Cardiac septum (tissue), 1 donor: ENCODE data around the gene DRC1. TPM values are rescaled to one million over a fixed set of nuclear protein-coding genes. Genes with fewer than 3 reads are reported as not detected.
A peak's percentile ranks its signal among the peaks of the same experiment; 100 is the strongest.

Experiments
- DNase-seq: peaks from one replicate; pipeline ENCODE4 v3.0.0-alpha.2; 2020; ENCODE audit warnings: low spot score
- intact Hi-C: fragments of 100-400 bp; cut with DNase I; formaldehyde crosslinking; loops from one replicate; pipeline ENCODE4 v1.14.0; 2022
- total RNA-seq: library from RNA; stranded (reverse); fragmentation: NEBNext Ultra II Directional; extraction: Animal tissue kit (Norgen Biotek cat#: 25700); gene quantifications from one replicate; pipeline ENCODE4 v1.2.1, GENCODE V29; 2021
- donor health status: DM: no; HTN: no; CAD: no.

Gene DRC1
- total RNA-seq, 1 donor from 2014 or later = 0.13 TPM

GRCh38 chr2:26438526-26438925 is 36.8 kb downstream of the DRC1 start:
- DNase-seq = no peak
- intact Hi-C loops = no loop called here

GRCh38 chr2:26438926-26439325 is 37.2 kb downstream of the DRC1 start:
- DNase-seq = no peak
- intact Hi-C loops = no loop called here

DNA sequence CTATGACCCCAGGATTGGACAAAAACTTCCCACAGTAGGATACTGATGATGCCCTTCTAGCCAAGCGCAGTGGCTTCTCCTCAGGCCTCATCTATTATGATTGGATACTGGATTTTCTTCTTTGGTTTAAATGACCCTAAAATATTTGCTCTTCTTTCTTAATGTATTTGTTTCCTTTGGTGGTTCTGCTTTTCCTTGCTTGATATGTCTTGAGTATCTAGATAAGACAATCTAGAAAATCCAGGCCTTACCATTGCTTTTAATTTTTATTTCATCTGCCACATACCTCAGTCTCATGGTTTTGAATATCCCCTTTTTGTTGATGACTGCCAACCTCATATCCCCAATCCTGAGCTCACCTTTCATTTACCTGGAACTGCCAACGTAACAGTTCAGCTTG is 40.6 kb downstream of the DRC1 start:
- intact Hi-C loops = no loop called here
- DNase-seq = no peak

DNA sequence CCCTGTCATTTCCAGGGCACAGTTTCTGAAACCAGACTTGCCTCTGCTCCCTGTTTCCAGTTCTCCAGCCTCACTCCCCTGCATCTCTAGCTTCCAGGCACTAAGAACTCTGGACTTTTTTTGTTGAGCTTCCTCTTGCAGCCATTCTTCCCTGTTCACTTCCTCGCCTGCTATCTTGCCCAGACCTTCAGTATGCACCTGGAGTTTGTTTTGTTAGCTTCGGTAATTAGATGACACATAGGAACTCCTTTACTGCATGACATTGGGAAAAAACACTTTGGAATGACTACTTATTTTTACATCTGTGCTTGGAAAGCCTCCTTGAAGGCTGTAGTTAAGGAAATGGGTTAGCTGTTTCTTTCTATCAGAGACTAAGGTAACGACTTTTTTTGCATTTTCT is 41.0 kb downstream of the DRC1 start:
- intact Hi-C loops = no loop called here
- no peak for DNase-seq

GRCh38 chr2:26444236-26444635 is 42.5 kb downstream of the DRC1 start:
- intact Hi-C loops = no loop called here
- no peak for DNase-seq

DNA sequence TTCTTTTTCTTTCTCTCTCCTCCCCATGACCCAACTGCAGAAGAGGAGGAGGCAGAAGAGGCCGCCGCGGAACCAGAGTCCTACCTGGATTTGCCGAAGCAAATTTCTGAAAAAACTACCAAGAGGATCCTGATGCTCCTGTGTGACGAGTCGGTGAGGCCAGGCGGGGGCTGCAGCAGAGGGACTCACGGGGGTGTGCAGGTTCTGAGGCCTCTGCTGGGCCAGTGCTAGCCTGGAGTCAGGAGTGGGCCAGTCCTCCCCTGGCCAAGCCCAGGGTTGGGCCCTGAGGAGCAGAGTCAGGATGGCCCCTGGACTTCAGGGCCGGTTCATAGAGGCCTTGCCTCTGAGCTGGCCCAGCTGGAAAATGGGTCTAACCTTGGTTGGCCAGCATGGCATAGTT is 46.9 kb downstream of the DRC1 start:
- DNase-seq = no peak
- intact Hi-C loops = no loop called here

DNA sequence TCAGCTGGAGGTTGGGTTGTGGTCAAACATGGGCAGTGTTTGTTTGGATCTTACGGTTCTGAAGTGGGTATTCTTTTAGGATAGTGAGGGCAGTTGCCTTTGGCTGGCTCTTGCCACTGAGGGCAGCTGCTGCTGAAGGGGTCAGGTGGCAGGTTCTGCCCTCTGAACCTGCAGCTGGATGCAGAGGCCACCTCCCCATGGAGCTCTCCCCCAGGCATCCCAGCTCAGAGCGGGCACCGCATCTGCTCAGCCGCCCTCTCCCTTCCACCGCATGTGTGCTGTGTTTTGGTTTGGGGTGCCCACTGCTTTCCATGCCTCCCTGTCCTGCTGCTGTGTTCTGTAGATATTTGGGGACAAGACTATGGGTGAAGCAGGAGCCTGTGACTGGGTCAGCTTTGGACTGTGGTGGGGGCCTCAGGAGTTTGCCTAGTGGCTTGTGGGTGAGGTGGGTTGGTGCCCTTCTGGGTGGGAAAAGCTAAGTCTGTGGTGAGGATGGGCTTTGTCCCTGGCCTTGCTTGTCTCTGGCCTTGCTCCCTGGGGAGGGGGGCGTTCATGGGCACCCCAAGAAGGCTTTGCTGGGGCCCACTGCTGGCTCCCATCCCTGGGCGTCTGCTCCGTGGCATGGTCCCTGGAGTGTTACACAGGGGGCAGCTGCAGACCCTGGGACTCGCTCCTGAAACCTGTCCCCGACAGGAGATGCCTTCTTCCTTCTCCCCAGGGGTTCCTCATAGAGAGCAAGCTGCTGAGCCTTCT is 47.7 kb downstream of the DRC1 start:
- no peak for DNase-seq
- intact Hi-C loops = no loop called here

DNA sequence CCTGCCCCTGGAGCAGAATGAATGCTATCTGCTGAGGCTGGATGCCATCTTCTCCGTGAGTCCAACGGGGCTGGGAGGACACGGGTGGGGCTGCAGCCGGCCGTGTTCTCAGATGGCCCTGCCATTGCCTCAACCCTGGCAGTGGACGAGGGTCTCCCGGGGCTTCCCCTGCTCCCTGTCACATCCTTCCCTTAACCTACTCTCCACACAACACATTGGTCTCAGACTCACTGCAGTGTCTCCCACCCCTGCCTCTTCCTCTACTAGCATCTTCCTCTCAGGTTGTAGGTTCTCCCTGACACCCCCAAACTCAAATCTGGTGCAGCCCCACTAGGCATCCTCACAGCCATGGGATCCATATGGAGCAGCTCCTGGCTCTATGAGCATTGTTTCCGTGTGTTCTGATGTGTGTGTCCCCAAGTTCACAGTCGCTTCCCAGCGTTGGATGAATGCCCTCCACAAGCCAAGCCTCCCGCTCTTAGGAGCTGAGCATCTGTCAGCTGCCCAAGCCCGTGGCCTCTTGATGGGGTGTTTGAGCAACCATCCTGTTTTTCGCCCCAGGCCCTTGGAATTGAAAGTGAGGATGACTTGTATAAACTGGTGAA is 48.4 kb downstream of the DRC1 start:
- DNase-seq = no peak
- intact Hi-C loops = no loop called here

DNA sequence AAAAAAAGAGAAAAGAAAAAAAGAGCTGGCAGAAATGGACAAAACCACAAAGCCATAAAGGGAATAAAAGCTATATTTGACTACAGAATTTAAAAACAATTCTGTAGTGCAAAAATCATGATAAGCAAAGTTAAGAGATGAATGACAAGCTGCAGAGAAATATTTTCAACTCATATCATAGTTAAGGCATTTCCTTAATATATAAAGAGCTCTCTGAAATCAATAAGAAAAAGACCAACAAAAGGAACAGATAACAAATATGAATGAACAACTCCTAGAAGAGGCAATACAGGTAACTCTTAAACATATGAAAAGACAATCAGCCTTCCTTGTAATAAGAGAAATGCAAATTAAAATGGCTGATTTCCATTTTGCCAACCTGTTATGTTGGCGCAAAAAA is 50.0 kb downstream of the DRC1 start:
- no peak for DNase-seq
- intact Hi-C loops = no loop called here

DNA sequence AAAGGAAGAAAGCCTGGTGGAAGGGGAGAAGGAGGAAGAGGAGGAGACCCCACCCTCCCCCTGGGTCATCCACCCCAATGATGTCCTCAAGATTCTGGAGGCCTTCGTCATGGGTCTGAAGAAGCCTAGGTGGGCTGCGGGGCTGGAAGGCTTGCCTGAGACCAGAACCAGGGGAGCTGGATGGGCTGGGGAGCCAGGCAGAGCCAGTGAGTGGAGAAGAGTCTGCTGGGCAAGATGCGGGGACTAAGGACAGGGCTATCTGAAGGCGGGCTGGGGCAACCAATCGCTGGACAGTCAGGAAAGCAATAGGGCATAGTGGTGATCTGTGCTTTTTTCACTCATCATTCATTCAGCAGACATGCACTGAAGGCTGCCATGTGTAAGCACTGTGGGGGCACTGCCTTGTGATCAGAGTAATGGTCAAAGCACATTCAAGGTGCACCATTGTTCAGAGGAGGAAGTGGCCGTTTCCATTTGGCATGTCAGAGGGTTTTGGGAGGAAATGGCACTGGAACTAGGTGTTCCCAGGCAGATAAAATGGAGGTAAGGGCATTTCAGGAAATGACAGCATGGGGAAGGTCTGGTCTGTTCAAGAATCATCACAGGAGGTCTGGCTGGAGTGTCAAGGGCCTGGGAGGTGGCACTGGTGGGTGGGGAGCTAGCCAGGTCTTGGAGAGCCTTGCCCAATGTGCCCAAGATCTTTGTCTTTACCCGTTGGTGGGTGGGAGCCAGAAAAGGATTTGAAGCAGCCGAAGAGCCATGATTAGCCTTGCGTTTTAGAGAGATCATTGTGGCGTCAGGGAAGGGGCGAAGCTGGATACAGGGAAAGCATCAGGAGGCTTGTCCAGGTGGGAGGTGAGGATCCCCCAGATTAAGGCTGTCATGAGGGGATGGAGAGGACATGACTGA is 52.0 kb downstream of the DRC1 start:
- no peak for DNase-seq
- intact Hi-C loops = no loop called here

DNA sequence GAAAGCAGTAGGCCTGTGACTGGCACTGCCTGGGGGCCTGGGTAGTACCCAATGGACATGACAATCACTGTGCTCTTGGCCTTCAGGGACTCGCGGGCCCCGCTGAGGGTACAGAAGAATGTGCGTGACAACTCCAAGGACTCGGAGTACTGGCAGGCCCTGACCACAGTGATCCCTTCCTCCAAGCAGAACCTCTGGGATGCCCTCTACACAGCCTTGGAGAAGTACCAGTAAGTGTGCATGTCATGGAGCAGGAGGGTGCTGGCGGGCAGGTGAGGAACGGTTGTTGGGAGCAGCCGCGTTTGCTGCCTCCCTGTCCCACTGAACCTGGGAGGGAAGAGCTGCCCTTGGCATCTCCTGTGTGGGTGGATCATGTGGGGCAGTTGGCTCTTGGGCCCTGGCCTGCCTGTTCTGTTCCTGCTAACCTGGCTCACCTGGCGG is 52.9 kb downstream of the DRC1 start:
- intact Hi-C loops = no loop called here
- DNase-seq = no peak

GRCh38 chr2:26455037-26455669 is 53.4 kb downstream of the DRC1 start:
- intact Hi-C loops = no loop called here
- no peak for DNase-seq

- DNase-seq = peak; percentile 90
- intact Hi-C loops = no loop called here
These were observed 54.1 kb downstream of the DRC1 start for GRCh38 chr2:26455670-26456439.

- no peak for DNase-seq
- intact Hi-C loops = no loop called here
These were observed 54.9 kb downstream of the DRC1 start for GRCh38 chr2:26456440-26457250.

DNA sequence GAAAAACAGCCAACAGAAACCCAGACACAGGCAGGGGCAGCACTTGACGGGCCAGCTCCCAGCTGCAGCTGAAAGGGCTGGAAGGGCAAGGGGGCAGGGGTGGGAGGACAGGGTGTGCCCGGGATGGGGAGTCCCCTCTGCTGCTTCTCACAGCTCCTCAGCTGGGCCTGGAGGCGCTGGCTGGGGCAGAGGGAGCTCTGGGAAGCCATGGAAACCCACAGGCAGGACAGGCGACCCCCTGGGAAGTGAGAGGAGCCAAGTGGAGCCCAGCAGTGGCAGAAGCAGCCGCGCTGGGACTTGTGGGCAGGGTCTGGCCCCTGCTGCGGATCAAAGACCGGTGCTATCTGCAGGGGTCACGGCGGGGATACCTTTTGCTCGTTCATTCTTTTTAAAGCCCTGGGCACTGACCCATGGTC is 55.5 kb downstream of the DRC1 start:
- intact Hi-C loops = no loop called here
- no peak for DNase-seq

GRCh38 chr2:26457695-26458364 is 56.1 kb downstream of the DRC1 start:
- intact Hi-C loops = no loop called here
- no peak for DNase-seq

- intact Hi-C loops = no loop called here
- no peak for DNase-seq
These were observed 56.8 kb downstream of the DRC1 start for GRCh38 chr2:26458365-26459042.
